GM12878 (cell line): ENCODE measurements around the gene MBD5. TPM values are rescaled to one million over a fixed set of nuclear protein-coding genes. Genes with fewer than 3 reads are reported as not detected.

Experiments
- ATAC-seq: fragments of 200-7000 bp; cut with Tn5 transposase; 3 replicates; pipeline ENCODE4 v1.9.1; 2020; ENCODE audit warnings: mild to moderate bottlenecking, moderate library complexity
- BruUV-seq: library from RNA; stranded (reverse); fragments of 400-500 nt; replicated peaks from 2 replicates; lab custom pipeline; 2021; lab: Mats Ljungman, UMichigan
- CTCF ChIA-PET: fragments of 300-600 bp; sonication (Branson Sonifier 250); formaldehyde crosslinking; extraction: SDS; loops from one replicate; lab custom pipeline; 2021; ENCODE audit warnings: inconsistent platforms; lab: Yijun Ruan, JAX
- POLR2A ChIA-PET: fragments of 350-600 bp; formaldehyde crosslinking; extraction: SDS; loops from one replicate; lab custom pipeline; 2021; ENCODE audit warnings: inconsistent platforms; lab: Charles Lee
- RAD21 ChIA-PET: fragments of 300-600 bp; sonication (Branson Sonifier 250); formaldehyde crosslinking; loops from one replicate; lab custom pipeline; 2023; ENCODE audit warnings: antibody characterized with exemption; ENCODE audit not compliant: unreplicated experiment; lab: Charles Lee
- SMC1A ChIA-PET: fragments of 300-600 bp; sonication (Branson Sonifier 250); formaldehyde crosslinking; loops from one replicate; lab custom pipeline; 2023; ENCODE audit not compliant: unreplicated experiment, uncharacterized antibody; lab: Charles Lee
- DNase-seq: peaks from one replicate; pipeline ENCODE4 v3.0.0-alpha.2; 2011; ENCODE audit warnings: low read depth, low spot score
- FAIRE-seq: peaks from 3 replicates; lab custom pipeline; 2011; peaks lifted over from hg19 to GRCh38; lab: Jason Lieb, UNC
- H2AFZ ChIP-seq: 2 replicates; pipeline ENCODE4 v1.6.0; 2011; ENCODE audit warnings: low read depth, low read length, control low read depth; ENCODE audit not compliant: control insufficient read depth
- H3K27ac ChIP-seq: 2 replicates; pipeline ENCODE4 v1.5.1; 2011; ENCODE audit warnings: control low read depth; ENCODE audit not compliant: control insufficient read depth, insufficient read depth
- H3K27me3 ChIP-seq, 2 experiments: replicated peaks in 1 of 2; 2 replicates each; pipeline versions ENCODE4 v1.6.0 to v1.6.1; 2011; ENCODE audit warnings: low read length in 1 of 2; ENCODE audit not compliant: control insufficient read depth in 2 of 2, insufficient read depth in 2 of 2
- H3K36me3 ChIP-seq, 2 experiments: 2 replicates each; pipeline ENCODE4 v1.5.1; 2011; ENCODE audit warnings: low read length in 1 of 2; ENCODE audit not compliant: control insufficient read depth in 2 of 2, insufficient read depth in 2 of 2
- H3K4me1 ChIP-seq: 2 replicates; pipeline ENCODE4 v1.6.1; 2011; ENCODE audit warnings: mild to moderate bottlenecking, low read length, moderate library complexity, mixed read lengths; ENCODE audit not compliant: control insufficient read depth, insufficient read depth
- H3K4me2 ChIP-seq: 2 replicates; pipeline ENCODE4 v1.6.0; 2011; ENCODE audit warnings: control low read depth; ENCODE audit not compliant: control insufficient read depth, insufficient read depth
- H3K4me3 ChIP-seq: fragments of 200-600 bp; sonication (generic); 2 replicates; pipeline ENCODE4 v1.5.1; 2016
- H3K79me2 ChIP-seq: 2 replicates; pipeline ENCODE4 v1.6.0; 2011; ENCODE audit warnings: low read length; ENCODE audit not compliant: control insufficient read depth, insufficient read depth
- H3K9ac ChIP-seq: 2 replicates; pipeline ENCODE4 v1.8.0; 2011; ENCODE audit warnings: low read length, control low read depth, mixed read lengths; ENCODE audit not compliant: control insufficient read depth, insufficient read depth
- H3K9me3 ChIP-seq: replicated peaks from 3 replicates; pipeline ENCODE4 v1.5.1; 2011; ENCODE audit warnings: mild to moderate bottlenecking, low read length; ENCODE audit not compliant: control insufficient read depth, insufficient read depth
- H4K20me1 ChIP-seq: 2 replicates; pipeline ENCODE4 v1.6.0; 2011; ENCODE audit not compliant: control insufficient read depth, insufficient read depth
- EP300 ChIP-seq, 2 experiments: fragments of 150-350 bp in 1 of 2; IDR thresholded peaks; 2 replicates each; pipeline ENCODE4 v1.6.1; 2011 to 2012; ENCODE audit warnings: low read depth in 2 of 2, low read length in 2 of 2, borderline replicate concordance in 1 of 2, improper control_type of control experiment in 1 of 2, inconsistent platforms in 1 of 2; ENCODE audit not compliant: control insufficient read depth in 1 of 2
- MEF2A ChIP-seq: IDR thresholded peaks from 2 replicates; pipeline ENCODE4 v1.6.1; 2011; ENCODE audit warnings: low read depth, mild to moderate bottlenecking, low read length, moderate library complexity; ENCODE audit not compliant: insufficient read depth
- TAF1 ChIP-seq: IDR thresholded peaks from 2 replicates; pipeline ENCODE4 v1.6.1; 2011; ENCODE audit warnings: mild to moderate bottlenecking, low read depth, low read length, borderline replicate concordance
- YY1 ChIP-seq: IDR thresholded peaks from 2 replicates; pipeline ENCODE4 v1.6.1; 2011; ENCODE audit warnings: low read depth, mild to moderate bottlenecking, low read length
- WGBS: methylation state at CpG from one replicate; pipeline ENCODE4 v1.1.6; 2016; ENCODE audit warnings: low lambda C conversion rate; ENCODE audit not compliant: insufficient replicate concordance, insufficient coverage; ENCODE audit errors: missing lambda C conversion rate; 5-methylcytosine and 5-hydroxymethylcytosine counted together
- in situ Hi-C: fragments of 300-500 bp; cut with MboI; formaldehyde crosslinking; loops from 9 replicates; pipeline ENCODE4 v1.14.3; 2018; ENCODE audit warnings: mixed read lengths
- intact Hi-C: fragments of 100-400 bp; cut with micrococcal nuclease; formaldehyde crosslinking; loops from one replicate; pipeline ENCODE4 v1.14.2; 2022; ENCODE audit not compliant: unreplicated experiment
- polyA plus RNA-seq, 11 experiments: library from polyadenylated mRNA; depleted of rRNA in 4 of 11; unstranded in 6 of 11; stranded (reverse) in 5 of 11; fragments of >200 nt; fragmentation: Nextera tagmentation in 4 of 11; fragmentation: Illumina TruSeq in 1 of 11; extraction: Ambion mirVana in 4 of 11; extraction: Trizol in 1 of 11; gene quantifications; 1 replicate in 1 of 11; 2 replicates in 10 of 11; pipeline versions ENCODE4 v1.2.1 to v1.2.3, GENCODE V29; 2011 to 2016; ENCODE audit warnings: inconsistent platforms in 2 of 11, missing spikeins in 2 of 11, low read depth in 1 of 11
- total RNA-seq, 4 experiments: library from RNA; depleted of rRNA in 3 of 4; stranded (reverse); fragments of >200 nt in 3 of 4; fragmentation: Illumina TruSeq in 1 of 4; extraction: Trizol in 1 of 4; gene quantifications; 2 replicates each; pipeline versions ENCODE4 v1.2.1 to v1.2.3, GENCODE V29; 2013 to 2021
- TF ChIP-seq, protein P1 (sequence below), 3 experiments: IDR thresholded peaks in 2 of 3; conservative IDR thresholded peaks in 1 of 3; 2 replicates each; pipeline ENCODE4 v1.5.1; 2011; ENCODE audit warnings: low read depth in 3 of 3, low read length in 3 of 3, mild to moderate bottlenecking in 3 of 3, control low read depth in 2 of 3, moderate library complexity in 2 of 3, inconsistent platforms in 1 of 3, mixed read lengths in 1 of 3; ENCODE audit not compliant: control insufficient read depth in 2 of 3, insufficient read depth in 1 of 3; ENCODE audit errors: extremely low read depth in 1 of 3

MBD5 gene
- total and polyA plus RNA-seq, 10 of the 15 experiments (the other 5 are each of a cell fraction or from before 2014, with no cell fraction given): 7.4 to 58.0 (median 21.2) TPM

DNA sequence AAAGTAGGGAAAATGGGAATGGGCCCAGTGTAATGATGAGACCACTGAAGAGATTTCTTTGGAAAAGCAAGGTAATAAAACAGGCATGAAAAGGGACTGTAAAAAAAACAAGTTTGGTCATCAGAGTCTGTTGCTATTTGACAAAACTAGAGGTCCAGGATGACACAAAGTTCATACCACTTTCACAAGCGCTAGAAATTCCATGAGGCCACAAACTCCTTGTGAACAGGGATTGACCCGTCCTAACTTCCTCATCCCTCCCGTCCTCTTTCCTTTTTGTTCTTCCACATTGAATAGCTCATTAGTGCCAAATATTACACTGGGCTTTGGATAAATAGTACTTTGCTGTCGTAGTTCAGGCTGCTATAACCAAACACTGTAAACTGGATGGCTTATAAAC is 434.9 kb downstream of the MBD5 start:
- no peak for DNase-seq
- ATAC-seq: no peak
- 73% methylated on average over 4 of the region's 4 CpGs for WGBS
- H3K9ac ChIP-seq: no peak overlapping the region
- H4K20me1 ChIP-seq: no peaks in the 10 kb centered on the region
- BruUV-seq: no TSS peak
- H3K27me3 ChIP-seq: no peaks in the 10 kb centered on the region
- ChIA-PET CTCF (interaction anchor here (0.7 kb wide), 1 partner anchor 56 kb away, joined by 3 read pairs; no protein-coding TSS in a partner anchor), POLR2A (no interaction called here), SMC1A (no interaction called here), RAD21 (interaction anchor here (0.7 kb wide), 1 partner anchor 1158 kb away, joined by 3 read pairs; no protein-coding TSS in a partner anchor)
- TF ChIP-seq YY1: no peak
- no peak for TF ChIP-seq MEF2A
- TF ChIP-seq, protein P1, sequence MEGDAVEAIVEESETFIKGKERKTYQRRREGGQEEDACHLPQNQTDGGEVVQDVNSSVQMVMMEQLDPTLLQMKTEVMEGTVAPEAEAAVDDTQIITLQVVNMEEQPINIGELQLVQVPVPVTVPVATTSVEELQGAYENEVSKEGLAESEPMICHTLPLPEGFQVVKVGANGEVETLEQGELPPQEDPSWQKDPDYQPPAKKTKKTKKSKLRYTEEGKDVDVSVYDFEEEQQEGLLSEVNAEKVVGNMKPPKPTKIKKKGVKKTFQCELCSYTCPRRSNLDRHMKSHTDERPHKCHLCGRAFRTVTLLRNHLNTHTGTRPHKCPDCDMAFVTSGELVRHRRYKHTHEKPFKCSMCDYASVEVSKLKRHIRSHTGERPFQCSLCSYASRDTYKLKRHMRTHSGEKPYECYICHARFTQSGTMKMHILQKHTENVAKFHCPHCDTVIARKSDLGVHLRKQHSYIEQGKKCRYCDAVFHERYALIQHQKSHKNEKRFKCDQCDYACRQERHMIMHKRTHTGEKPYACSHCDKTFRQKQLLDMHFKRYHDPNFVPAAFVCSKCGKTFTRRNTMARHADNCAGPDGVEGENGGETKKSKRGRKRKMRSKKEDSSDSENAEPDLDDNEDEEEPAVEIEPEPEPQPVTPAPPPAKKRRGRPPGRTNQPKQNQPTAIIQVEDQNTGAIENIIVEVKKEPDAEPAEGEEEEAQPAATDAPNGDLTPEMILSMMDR (IDR thresholded peaks at IDR 0.05 in 2 of 3, conservative IDR thresholded peaks at IDR 0.05 in 1 of 3; ENCODE audit: control insufficient read depth in 2 of 3, extremely low read depth in 1 of 3, insufficient read depth in 1 of 3, low read depth in 3 of 3, low read length in 3 of 3): no peak
- no peak for TF ChIP-seq TAF1
- TF ChIP-seq EP300 (IDR thresholded peaks at IDR 0.05; ENCODE audit: borderline replicate concordance in 1 of 2, control insufficient read depth in 1 of 2, low read depth in 2 of 2, low read length in 2 of 2): no peak
- no peaks in the 10 kb centered on the region for H3K9me3 ChIP-seq
- intact Hi-C loops: no loop called here
- FAIRE-seq: no peak
- no peak overlapping the region for H3K4me3 ChIP-seq
- no peaks in the 10 kb centered on the region for H3K79me2 ChIP-seq
- H3K27ac ChIP-seq: no peak overlapping the region
- H3K36me3 ChIP-seq: no peaks in the 10 kb centered on the region
- no peak overlapping the region for H2AFZ ChIP-seq
- no peak overlapping the region for H3K4me2 ChIP-seq
- in situ Hi-C loops: no loop called here
- no peaks in the 10 kb centered on the region for H3K4me1 ChIP-seq
